TTC549 (cell line): Measurements from ENCODE around the gene BRD7.

ENCODE experiments used
- FAIRE-seq: peaks from 2 replicates; lab custom pipeline; 2012; peaks lifted over from hg19 to GRCh38; lab: Jason Lieb, UNC

BRD7 gene

DNA sequence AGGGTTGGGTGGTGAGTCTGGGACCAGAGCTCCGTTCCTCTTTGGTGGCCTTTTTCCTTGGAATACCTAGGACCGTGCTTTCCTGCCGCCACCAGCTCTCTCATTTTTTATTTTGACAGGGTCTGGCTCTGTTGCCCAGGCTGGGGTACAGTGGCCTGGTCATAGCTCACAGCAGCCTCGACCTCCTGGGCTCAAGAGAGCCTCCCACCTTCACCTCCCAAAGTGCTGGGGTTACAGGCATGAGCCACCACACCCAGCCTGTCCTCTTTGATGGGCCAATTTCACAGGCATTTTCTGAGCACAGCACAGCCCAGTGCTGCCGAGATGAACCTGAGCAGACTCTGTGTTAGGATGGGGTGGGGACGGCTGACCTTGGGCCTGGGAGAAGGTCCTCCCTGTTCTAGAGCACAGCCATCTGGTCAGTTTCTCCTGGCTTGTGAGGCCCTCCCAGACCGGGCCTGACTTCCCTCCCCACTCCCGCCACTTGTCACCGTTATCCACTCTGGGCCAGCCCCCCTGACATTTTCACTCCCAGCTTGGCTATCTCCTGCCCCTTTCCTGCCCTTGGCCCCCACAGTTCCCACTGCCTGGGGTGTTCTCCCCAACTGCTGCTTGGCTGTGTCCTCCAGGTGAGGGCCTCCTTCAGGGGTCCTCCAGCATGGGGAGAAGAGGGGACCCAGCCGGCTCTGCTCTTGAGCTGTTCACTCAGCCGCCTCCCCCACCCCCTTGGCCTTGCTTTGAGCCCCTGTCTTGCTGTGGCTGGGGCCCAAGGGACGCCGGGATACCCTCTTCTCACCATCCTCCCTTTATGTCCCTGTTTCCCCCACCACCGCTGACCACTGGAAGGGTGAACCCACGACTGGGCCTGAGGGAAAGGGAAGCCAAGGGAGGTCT is 97.4 kb downstream of the BRD7 start:
- FAIRE-seq = no peak

DNA sequence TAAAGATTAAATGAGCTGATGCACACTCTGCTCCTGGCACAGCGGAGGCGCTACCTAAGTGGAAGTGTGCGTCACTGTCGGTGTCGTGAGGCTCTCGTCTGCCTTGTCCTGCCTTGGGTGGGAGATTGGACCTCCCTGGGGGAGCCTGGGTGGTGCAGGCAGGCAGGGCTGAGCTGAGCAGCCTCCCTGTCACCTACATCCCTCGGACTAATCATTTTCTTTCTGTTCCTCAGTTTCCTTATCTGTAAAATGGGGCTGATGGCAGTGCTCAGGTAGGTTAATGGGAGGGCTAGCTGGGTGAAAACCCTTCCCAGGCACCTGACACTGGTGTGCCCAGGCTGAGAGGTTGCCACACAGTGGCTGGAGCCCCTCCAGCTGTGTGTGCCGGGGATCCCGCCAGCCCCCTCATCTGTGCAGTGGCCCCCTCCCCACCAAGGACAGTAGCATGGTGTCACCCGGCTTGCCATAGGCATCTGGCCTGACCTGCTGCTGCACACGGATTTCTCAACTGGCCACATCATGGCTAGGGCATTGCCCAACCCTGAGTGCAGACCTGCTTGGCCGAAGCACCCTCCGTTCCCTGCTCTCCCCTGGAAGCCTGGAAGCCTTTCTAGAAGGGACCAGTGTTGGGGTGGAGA is 98.2 kb downstream of the BRD7 start:
- no peak for FAIRE-seq

DNA sequence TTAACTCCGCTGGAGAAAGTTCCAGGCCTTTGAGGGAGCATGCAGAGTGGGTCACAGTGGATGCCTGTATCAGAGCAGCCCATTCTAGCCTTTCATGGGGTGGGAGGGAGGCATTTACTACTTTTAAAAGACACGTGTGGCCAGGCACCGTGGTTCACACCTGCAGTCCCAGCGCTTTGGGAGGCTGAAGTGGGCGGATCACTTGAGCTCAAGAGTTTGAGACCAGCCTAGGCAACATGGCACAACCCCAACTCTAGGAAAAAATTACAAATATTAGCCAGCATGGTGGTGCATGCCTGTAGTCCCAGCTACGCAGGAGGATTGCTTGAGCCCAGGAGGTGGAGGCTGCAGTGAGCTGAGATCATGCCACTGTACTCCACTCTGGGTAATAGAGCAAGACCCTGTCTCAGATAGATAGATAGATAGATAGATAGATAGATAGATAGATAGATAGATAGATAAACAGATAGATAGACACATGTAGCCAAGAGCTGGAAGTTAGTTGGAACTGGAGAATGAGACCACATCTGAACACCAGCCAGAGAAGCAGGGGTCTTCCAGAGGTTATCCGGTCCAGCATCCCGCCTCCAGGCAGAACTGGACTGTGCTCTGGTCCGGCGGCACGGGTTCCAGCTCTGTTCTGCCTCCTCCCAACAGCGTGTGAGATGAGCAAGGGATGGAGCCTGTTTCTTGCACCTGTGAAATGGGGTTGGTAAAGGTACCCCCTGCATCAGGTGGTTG is 98.8 kb downstream of the BRD7 start:
- FAIRE-seq = no peak

DNA sequence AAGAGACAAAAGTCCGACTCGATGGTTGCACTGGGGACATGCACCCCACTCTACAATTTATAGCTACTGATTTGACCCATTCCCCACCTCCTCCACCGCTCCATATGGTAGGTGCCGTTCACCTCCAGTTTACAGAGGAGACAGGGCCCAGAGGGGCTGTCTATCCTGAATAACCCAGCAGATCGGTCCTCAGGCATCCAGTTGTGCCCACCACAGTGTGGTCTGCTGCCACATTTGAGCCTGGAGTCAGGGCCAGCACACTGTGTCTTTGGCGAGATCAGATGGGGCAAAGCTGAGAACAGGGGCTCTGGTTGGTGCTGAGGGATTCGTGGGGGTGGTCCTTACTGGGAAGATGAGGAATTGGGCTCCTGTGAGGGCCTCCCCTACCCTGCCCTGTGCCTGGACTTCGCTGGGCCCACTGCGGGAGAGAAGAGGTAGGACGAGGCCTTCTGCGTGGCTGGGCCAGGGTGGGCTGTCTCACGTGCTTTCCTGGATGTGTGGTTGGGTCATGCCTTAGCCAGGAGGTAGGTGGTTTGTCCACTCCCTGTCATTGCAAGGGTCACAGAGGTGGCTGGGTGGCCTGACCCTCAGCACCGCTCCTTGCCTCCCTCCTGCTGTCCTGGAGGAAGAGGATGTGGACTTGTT is 99.6 kb downstream of the BRD7 start:
- FAIRE-seq = no peak

DNA sequence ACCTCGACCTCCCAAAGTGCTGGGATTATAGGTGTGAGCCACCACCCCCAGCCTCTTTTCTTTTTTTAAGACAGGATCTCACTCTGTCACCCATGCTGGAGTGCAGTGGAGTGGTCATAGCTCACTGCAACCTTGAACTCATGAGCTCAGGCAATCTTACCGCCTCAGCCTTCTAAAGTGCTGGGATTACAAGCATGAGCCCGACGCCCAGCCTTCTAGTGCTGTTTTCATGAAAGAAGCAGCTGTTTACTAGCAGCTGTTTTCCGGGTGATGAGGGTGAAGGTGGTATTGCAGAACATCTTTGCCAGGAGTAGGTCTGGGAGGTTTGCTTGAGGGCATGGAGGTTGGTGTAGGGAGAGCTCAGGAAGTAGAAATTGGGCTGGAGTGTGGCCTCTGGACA is 100.4 kb downstream of the BRD7 start:
- FAIRE-seq = no peak

DNA sequence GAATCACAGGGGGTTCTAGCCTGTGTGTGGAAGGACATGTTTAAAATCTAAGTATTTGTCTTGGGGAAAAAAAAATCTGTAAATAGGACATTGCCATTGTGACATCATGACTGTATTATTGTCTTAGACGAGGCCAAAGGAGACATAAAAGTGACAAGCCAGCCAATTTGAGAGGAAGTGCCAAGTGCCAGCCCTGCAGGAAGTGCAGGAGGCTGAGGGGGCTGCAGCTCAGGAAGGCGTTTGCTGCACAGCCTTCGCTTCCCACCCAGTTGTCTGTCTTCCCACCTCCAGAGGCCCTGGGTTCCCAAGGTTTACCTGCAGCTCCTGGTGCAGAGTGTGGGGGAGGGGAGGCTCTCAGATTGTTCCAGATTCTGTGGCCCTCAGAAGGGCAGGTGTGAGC is 101.1 kb downstream of the BRD7 start:
- FAIRE-seq = no peak

DNA sequence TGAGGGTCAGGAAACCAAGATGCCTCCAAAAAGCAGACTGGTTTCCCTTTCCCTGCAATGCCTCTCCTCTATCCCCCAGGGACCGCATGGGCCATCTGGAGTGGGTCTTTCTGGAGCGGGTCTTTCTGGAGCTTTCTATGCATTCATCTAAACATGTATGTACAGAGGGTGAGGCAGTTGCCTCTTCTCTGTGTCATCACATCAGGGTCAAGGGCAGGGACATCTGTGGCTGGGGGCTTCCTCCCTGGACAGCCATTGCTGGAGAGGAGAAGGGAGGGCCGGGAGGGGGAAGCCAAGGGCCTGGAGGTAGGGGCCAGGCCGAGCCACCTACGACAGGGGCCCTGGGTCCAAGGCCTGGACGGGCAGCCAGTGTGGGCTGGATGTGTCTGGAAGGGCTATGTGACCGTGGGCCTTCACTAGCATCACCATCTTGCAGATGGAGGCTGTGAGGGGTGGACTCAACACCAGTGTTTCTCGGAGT is 101.6 kb downstream of the BRD7 start:
- FAIRE-seq = no peak

DNA sequence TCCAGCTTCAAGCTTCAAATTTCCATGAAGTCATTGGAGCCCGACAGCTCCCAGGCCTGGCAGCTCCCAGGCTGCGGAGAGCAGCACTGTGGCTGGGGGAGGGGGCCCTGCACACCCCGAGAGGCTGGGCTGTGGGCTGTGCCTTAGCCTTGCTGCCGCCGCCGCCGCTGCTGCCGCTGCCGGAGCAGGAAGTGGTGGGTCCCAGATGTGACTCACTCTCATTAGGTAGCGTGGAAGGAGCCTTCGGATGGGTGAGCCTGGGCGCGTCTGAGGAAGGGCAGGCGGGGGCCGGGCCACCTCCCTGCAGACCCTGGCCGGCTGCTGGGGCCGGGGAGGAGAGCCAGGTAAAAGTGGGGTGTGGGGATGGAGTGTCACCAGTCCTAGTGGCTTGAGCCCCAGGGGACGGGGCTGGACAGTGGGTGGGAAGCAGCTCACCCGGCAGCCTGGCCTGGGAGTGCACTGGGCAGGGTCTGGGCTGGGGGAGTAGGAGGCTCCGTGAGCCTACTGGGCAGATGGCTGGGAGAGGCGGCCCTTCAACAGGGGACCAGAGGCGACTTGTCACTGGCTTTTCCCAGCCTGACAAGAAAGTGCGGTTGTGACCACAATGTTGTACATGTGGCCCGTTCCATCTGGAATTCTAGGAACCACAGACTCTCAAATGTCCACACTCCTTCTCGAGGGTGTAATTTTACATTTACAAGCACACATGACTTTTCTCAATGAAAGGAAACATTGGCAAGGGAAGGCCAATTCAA is 102.3 kb downstream of the BRD7 start, which contains the start of gene ADCY7:
Gene ADCY7, plus strand, starts transcription at position 215 of the 755 bp plus-strand sequence. CDS start 21,629 bp downstream, outside the sequence.
- no peak for FAIRE-seq
